Measurements from ENCODE around the gene DLG2.

The DLG2 gene

DNA sequence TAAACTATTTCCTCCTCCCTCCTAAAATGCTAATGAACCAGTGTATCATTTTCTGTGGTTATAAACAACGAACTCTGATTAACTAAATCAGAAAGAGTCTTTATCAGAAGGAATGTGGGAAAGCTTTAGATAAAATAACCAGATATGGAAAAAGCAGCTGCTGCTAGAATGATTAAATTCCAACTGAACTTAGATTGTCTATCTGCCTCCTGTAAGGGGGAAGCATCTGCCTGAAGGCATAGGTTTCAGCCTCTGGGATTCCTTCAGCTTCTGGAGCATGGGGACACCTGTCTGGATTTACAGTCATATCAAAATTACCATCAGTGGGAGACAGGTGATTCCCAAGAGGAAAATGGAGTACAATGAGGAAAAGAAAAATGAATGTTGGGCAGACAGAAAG lies 1245.5 kb downstream of the DLG2 start:
- TF ChIP-seq FOXM1 (IDR thresholded peaks at IDR 0.05; ENCODE audit: borderline replicate concordance, low read depth) = no peak
- TF ChIP-seq CEBPB (IDR thresholded peaks at IDR 0.05) = no peak
- TF ChIP-seq TAF1 (IDR thresholded peaks at IDR 0.05; ENCODE audit: low read depth) = no peak
- TF ChIP-seq REST (IDR thresholded peaks at IDR 0.05; ENCODE audit: low read depth) = no peak
- no peak for TF ChIP-seq TCF12 (IDR thresholded peaks at IDR 0.05; ENCODE audit: low read depth)
- TF ChIP-seq EP300 (IDR thresholded peaks at IDR 0.05; ENCODE audit: borderline replicate concordance) = no peak
- no peak for TF ChIP-seq RAD21 (IDR thresholded peaks at IDR 0.05; ENCODE audit: low read depth)
- no peak for TF ChIP-seq TEAD4 (IDR thresholded peaks at IDR 0.05)
- no peak for TF ChIP-seq ZBTB7A (IDR thresholded peaks at IDR 0.05; ENCODE audit: low read depth)
- no peak for TF ChIP-seq CREB1 (IDR thresholded peaks at IDR 0.05; ENCODE audit: low read depth)

- TF ChIP-seq NFIC (IDR thresholded peaks at IDR 0.05) (no peak), TAF1 (IDR thresholded peaks at IDR 0.05; ENCODE audit: low read depth) (no peak), REST (IDR thresholded peaks at IDR 0.05; ENCODE audit: low read depth) (no peak), EP300 (IDR thresholded peaks at IDR 0.05; ENCODE audit: borderline replicate concordance) (no peak), TCF12 (IDR thresholded peaks at IDR 0.05; ENCODE audit: low read depth) (no peak), FOXM1 (IDR thresholded peaks at IDR 0.05; ENCODE audit: borderline replicate concordance, low read depth) (no peak), CEBPB (IDR thresholded peaks at IDR 0.05) (no peak), EGR1 (IDR thresholded peaks at IDR 0.05) (no peak), MAX (IDR thresholded peaks at IDR 0.05) (no peak), YY1 (IDR thresholded peaks at IDR 0.05; ENCODE audit: low read depth) (no peak), ZBTB7A (IDR thresholded peaks at IDR 0.05; ENCODE audit: low read depth) (no peak), RAD21 (IDR thresholded peaks at IDR 0.05; ENCODE audit: low read depth) (no peak), TEAD4 (IDR thresholded peaks at IDR 0.05) (no peak), CREB1 (IDR thresholded peaks at IDR 0.05; ENCODE audit: low read depth) (no peak)
- TF ChIP-seq, protein P1, sequence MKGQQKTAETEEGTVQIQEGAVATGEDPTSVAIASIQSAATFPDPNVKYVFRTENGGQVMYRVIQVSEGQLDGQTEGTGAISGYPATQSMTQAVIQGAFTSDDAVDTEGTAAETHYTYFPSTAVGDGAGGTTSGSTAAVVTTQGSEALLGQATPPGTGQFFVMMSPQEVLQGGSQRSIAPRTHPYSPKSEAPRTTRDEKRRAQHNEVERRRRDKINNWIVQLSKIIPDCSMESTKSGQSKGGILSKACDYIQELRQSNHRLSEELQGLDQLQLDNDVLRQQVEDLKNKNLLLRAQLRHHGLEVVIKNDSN (IDR thresholded peaks at IDR 0.05) = no peak
These were observed 1254.7 kb downstream of the DLG2 start for GRCh38 chr11:84372381-84372950.

DNA sequence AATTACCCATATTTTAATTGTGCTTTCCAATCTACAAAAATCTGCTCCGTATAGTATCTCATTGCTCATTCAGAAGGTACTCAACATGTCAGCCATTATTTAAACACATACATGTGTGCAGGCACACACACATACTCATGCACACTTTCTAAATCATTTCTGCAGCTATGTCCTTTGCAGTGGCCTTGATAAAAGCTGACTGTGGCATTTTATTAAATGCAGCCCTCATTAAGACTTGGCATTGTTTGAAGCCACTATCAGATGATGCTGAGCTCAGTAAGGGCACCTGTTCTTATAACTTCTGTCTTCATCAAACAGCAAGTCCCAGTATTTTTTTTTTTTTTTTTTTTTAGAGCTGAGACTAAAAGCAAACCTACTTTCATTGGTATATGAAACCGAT lies 1269.1 kb downstream of the DLG2 start:
- TF ChIP-seq YY1 (IDR thresholded peaks at IDR 0.05; ENCODE audit: low read depth) (no peak), RAD21 (IDR thresholded peaks at IDR 0.05; ENCODE audit: low read depth) (no peak), TCF12 (IDR thresholded peaks at IDR 0.05; ENCODE audit: low read depth) (no peak), CEBPB (IDR thresholded peaks at IDR 0.05) (no peak), ZBTB7A (IDR thresholded peaks at IDR 0.05; ENCODE audit: low read depth) (no peak), EP300 (IDR thresholded peaks at IDR 0.05; ENCODE audit: borderline replicate concordance) (no peak), REST (IDR thresholded peaks at IDR 0.05; ENCODE audit: low read depth) (no peak), TAF1 (IDR thresholded peaks at IDR 0.05; ENCODE audit: low read depth) (no peak), EGR1 (IDR thresholded peaks at IDR 0.05) (no peak), TEAD4 (IDR thresholded peaks at IDR 0.05) (no peak), CREB1 (IDR thresholded peaks at IDR 0.05; ENCODE audit: low read depth) (no peak), NFIC (IDR thresholded peaks at IDR 0.05) (no peak), FOXM1 (IDR thresholded peaks at IDR 0.05; ENCODE audit: borderline replicate concordance, low read depth) (no peak), MAX (IDR thresholded peaks at IDR 0.05) (no peak)
- TF ChIP-seq, protein P1 (IDR thresholded peaks at IDR 0.05) = no peak

GRCh38 chr11:84355911-84356310 lies 1271.2 kb downstream of the DLG2 start:
- no peak for TF ChIP-seq EGR1 (IDR thresholded peaks at IDR 0.05)
- TF ChIP-seq TAF1 (IDR thresholded peaks at IDR 0.05; ENCODE audit: low read depth) = no peak
- TF ChIP-seq EP300 (IDR thresholded peaks at IDR 0.05; ENCODE audit: borderline replicate concordance) = no peak
- TF ChIP-seq, protein P1 (IDR thresholded peaks at IDR 0.05) = no peak
- no peak for TF ChIP-seq TEAD4 (IDR thresholded peaks at IDR 0.05)
- no peak for TF ChIP-seq YY1 (IDR thresholded peaks at IDR 0.05; ENCODE audit: low read depth)
- no peak for TF ChIP-seq CREB1 (IDR thresholded peaks at IDR 0.05; ENCODE audit: low read depth)
- TF ChIP-seq RAD21 (IDR thresholded peaks at IDR 0.05; ENCODE audit: low read depth) = no peak
- no peak for TF ChIP-seq TCF12 (IDR thresholded peaks at IDR 0.05; ENCODE audit: low read depth)
- no peak for TF ChIP-seq NFIC (IDR thresholded peaks at IDR 0.05)
